Measurements from ENCODE around the gene RAD9B. TPM values are rescaled to one million over a fixed set of nuclear protein-coding genes. Genes with fewer than 3 reads are reported as not detected.

Gene RAD9B
- total RNA-seq, 1 experiment from 2014 or later = 1.0 TPM

- no peaks in the 10 kb centered on the region for H3K27me3 Mint-ChIP-seq (ENCODE audit: insufficient read depth, unreplicated experiment)
- intact Hi-C loops (cut with micrococcal nuclease) = loop anchor here (1.0 kb wide), 3 partner anchors 18 to 134 kb away; partner anchors contain the start of genes ARPC3, RAD9B and VPS29
- peak; percentile 99 for DNase-seq (ENCODE audit: unreplicated experiment)
- peaks cover 11% of the 10 kb centered on the region for H3K4me1 Mint-ChIP-seq (ENCODE audit: insufficient read depth, unreplicated experiment)
- POLR2A ChIA-PET = interaction anchor here (0.5 to 6.5 kb wide), 52 partner anchors 9 to 472 kb away, joined by 3 to 126 read pairs (median 5); partner anchors contain the start of genes ANAPC7, ARPC3, GIT2 and PPP1CC
- TF ChIP-seq CTCF (IDR thresholded peaks at IDR 0.05; ENCODE audit: unreplicated experiment) = no peak
- H3K36me3 Mint-ChIP-seq (ENCODE audit: insufficient read depth, unreplicated experiment) = peaks cover 34% of the 10 kb centered on the region
- CTCF ChIA-PET = interaction anchor here (0.6 to 6.4 kb wide), 20 partner anchors 9 to 444 kb away, joined by 3 to 85 read pairs (median 4); partner anchors contain the start of genes ARPC3 and RAD9B
- H3K4me3 Mint-ChIP-seq (ENCODE audit: unreplicated experiment) = peak within 1 kb of the TSS; percentile 88
- H3K9me3 Mint-ChIP-seq (ENCODE audit: unreplicated experiment) = no peaks in the 10 kb centered on the region
- BruUV-seq (replicated peaks) = no TSS peak
- peak within 1 kb of the TSS; percentile 93 for H3K27ac Mint-ChIP-seq (ENCODE audit: low read depth, unreplicated experiment)
Measured at GRCh38 chr12:110468214-110469048, 33.7 kb upstream of the RAD9B start, which contains the start of the genes FAM216A and GPN3. TSS of gene FAM216A (plus strand) at chr12:110468845. CDS start at chr12:110468876, 31 bp downstream. TSS of gene GPN3 (minus strand) at chr12:110468257. CDS start at chr12:110468203, 54 bp downstream.

DNA sequence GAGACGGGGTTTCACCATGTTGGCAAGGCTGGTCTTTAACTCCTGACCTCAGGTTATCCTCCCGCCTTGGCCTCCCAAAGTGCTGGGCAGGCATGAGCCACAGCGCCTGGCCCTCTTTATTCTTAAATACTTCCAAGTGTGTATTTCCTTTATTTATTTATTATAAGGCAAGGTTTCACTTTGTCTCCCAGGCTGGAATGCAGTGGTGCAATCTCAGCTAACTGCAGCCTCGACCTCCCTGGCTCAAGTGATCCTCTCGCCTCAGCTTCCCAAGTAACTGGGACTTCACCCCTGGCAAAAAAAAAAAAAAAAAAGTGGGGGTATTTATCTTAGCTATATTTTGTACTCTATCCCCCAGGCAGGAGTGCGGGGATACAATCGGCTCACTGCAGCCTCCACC is 26.7 kb upstream of the RAD9B start:
- no TSS peak for BruUV-seq (replicated peaks)
- TF ChIP-seq CTCF (IDR thresholded peaks at IDR 0.05; ENCODE audit: unreplicated experiment) = no peak
- no peak for DNase-seq (ENCODE audit: unreplicated experiment)
- H3K9me3 Mint-ChIP-seq (ENCODE audit: unreplicated experiment) = no peaks in the 10 kb centered on the region
- POLR2A ChIA-PET = no interaction called here
- peaks cover 43% of the 10 kb centered on the region for H3K36me3 Mint-ChIP-seq (ENCODE audit: insufficient read depth, unreplicated experiment)
- intact Hi-C loops (cut with micrococcal nuclease) = no loop called here
- no peaks in the 10 kb centered on the region for H3K4me1 Mint-ChIP-seq (ENCODE audit: insufficient read depth, unreplicated experiment)
- CTCF ChIA-PET = interaction anchor here (0.6 to 0.8 kb wide), 6 partner anchors 11 to 495 kb away, joined by 3 to 4 read pairs (median 3); no protein-coding TSS in a partner anchor
- H3K27me3 Mint-ChIP-seq (ENCODE audit: insufficient read depth, unreplicated experiment) = no peaks in the 10 kb centered on the region
- no peak overlapping the region for H3K27ac Mint-ChIP-seq (ENCODE audit: low read depth, unreplicated experiment)
- H3K4me3 Mint-ChIP-seq (ENCODE audit: unreplicated experiment) = no peak overlapping the region

DNA sequence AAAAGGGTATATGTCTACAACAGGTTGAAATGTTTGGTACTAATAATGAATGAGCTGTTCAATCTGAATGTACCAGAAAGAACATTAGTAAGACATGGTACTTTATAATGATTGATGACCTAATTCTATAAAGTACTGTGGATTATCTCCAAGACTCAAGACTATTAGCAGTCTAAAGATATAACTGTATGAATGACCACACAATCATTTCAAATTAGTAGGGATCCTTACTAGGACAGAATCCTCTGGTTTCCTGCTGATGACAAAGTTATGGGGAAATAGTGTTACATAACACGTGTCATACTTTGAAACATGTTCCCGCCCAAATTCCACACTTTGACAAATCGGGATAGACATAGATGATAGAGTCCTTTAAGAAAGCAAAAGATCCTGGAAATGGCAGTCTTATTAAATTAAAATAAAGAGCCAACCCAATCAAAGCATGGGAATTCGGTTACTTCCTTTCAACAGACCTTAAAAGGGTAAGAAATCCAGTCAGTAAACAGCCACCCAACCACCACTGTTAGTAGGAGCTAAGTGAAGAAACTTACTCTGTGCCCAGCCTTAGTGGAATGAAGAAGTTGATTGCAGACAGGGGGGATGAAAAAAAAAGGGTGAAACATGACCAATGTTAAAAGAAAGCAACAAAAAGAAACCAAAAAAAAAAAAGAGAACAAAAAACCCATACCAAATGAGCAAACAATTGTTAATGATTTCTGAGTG is 3.0 kb upstream of the RAD9B start:
- CTCF ChIA-PET = interaction anchor here (0.7 to 2.2 kb wide), 4 partner anchors 11 to 103 kb away, joined by 3 to 7 read pairs (median 4); partner anchors contain the start of genes ARPC3, FAM216A and GPN3
- no peaks in the 10 kb centered on the region for H3K27me3 Mint-ChIP-seq (ENCODE audit: insufficient read depth, unreplicated experiment)
- BruUV-seq (replicated peaks) = no TSS peak

More for the DNA sequence above, 3.0 kb upstream of the RAD9B start:
- Mint-ChIP-seq H3K4me1 (ENCODE audit: insufficient read depth, unreplicated experiment) (peaks cover 14% of the 10 kb centered on the region), H3K9me3 (ENCODE audit: unreplicated experiment) (no peaks in the 10 kb centered on the region), H3K36me3 (ENCODE audit: insufficient read depth, unreplicated experiment) (peaks cover 40% of the 10 kb centered on the region), H3K4me3 (ENCODE audit: unreplicated experiment) (peak overlapping the region; percentile 92), H3K27ac (ENCODE audit: low read depth, unreplicated experiment) (peak overlapping the region; percentile 59)
- no peak for TF ChIP-seq CTCF (IDR thresholded peaks at IDR 0.05; ENCODE audit: unreplicated experiment)
- DNase-seq (ENCODE audit: unreplicated experiment) = peak; percentile 70
- intact Hi-C loops (cut with micrococcal nuclease) = no loop called here
- POLR2A ChIA-PET = interaction anchor here (0.6 to 5.9 kb wide), 15 partner anchors 10 to 375 kb away, joined by 3 to 117 read pairs (median 4); partner anchors contain the start of genes ARPC3, FAM216A, GPN3 and IFT81

Measured in MCF 10A (cell line).